Lower lobe of right lung (tissue), 2 donors: ENCODE data around the gene BMPR1A. TPM values are rescaled to one million over a fixed set of nuclear protein-coding genes. Genes with fewer than 3 reads are reported as not detected.
"Not testable (repeated sequence)": the region's sequence is repeated elsewhere in the genome, so short reads cannot be mapped to it uniquely, and the experiment has no call there.

Experiments
- ATAC-seq, 2 donors: fragments of 200-7000 bp; cut with Tn5 transposase; one replicate each; pipeline ENCODE4 v1.9.1; 2020 to 2022; ENCODE audit warnings: mild to moderate bottlenecking in 2 of 2, moderate library complexity in 2 of 2
- DNase-seq: peaks from one replicate; pipeline ENCODE4 v3.0.0-alpha.2; 2020
- H3K27ac ChIP-seq: fragments of 200-600 bp; one replicate; pipeline ENCODE4 v1.8.0; 2022
- H3K27me3 ChIP-seq: fragments of 200-600 bp; one replicate; pipeline ENCODE4 v1.8.0; 2022; ENCODE audit warnings: low read depth
- H3K36me3 ChIP-seq: fragments of 200-600 bp; one replicate; pipeline ENCODE4 v1.8.0; 2022; ENCODE audit warnings: mild to moderate bottlenecking
- H3K4me1 ChIP-seq: fragments of 200-600 bp; one replicate; pipeline ENCODE4 v1.8.0; 2022
- H3K4me3 ChIP-seq: fragments of 200-600 bp; one replicate; pipeline ENCODE4 v1.8.0; 2022; ENCODE audit warnings: mild to moderate bottlenecking
- H3K9me3 ChIP-seq: fragments of 200-600 bp; one replicate; pipeline ENCODE4 v1.8.0; 2022
- intact Hi-C: fragments of 100-400 bp; cut with DNase I; formaldehyde crosslinking; loops from one replicate; pipeline ENCODE4 v1.11.0; 2022
- total RNA-seq: library from RNA; stranded (reverse); fragmentation: NEBNext Ultra II Directional; extraction: Animal tissue kit (Norgen Biotek cat#: 25700); gene quantifications from one replicate; pipeline ENCODE4 v1.2.1, GENCODE V29; 2021
- TF ChIP-seq, protein P1 (sequence below): fragments of 200-600 bp; IDR thresholded peaks from one replicate; pipeline ENCODE4 v1.8.0; 2022; ENCODE audit warnings: antibody characterized with exemption, mild to moderate bottlenecking
- donor health status: DM: no; HTN: yes; CAD: no; lungs with severe emphysema.

The BMPR1A gene
- total RNA-seq, 1 donor from 2014 or later = 37.0 TPM

DNA sequence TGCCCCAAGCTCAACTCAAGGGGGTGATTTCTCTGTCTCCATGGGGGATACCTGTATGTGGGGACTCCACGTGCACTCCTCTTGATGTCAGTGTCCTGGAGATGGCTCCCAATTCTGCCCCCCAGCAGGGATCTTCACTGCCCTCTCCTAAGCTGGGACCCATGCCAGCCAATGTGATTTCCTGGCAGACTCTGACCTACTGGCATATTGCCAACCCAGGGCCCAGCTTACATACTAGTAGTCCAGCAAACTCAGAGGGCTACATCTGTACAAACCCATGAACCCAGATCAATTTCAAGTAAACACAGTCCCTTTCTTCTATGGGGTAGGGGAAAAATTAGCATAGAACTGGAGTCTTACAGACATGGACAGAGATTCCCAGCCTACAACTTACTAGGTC lies 26.2 kb upstream of the BMPR1A start:
- no peaks in the 10 kb centered on the region for H3K27me3 ChIP-seq
- peaks cover 23% of the 10 kb centered on the region for H3K4me1 ChIP-seq
- intact Hi-C loops = no loop called here
- H3K27ac ChIP-seq = no peak overlapping the region
- no peak for DNase-seq
- H3K36me3 ChIP-seq = no peaks in the 10 kb centered on the region
- TF ChIP-seq, protein P1, sequence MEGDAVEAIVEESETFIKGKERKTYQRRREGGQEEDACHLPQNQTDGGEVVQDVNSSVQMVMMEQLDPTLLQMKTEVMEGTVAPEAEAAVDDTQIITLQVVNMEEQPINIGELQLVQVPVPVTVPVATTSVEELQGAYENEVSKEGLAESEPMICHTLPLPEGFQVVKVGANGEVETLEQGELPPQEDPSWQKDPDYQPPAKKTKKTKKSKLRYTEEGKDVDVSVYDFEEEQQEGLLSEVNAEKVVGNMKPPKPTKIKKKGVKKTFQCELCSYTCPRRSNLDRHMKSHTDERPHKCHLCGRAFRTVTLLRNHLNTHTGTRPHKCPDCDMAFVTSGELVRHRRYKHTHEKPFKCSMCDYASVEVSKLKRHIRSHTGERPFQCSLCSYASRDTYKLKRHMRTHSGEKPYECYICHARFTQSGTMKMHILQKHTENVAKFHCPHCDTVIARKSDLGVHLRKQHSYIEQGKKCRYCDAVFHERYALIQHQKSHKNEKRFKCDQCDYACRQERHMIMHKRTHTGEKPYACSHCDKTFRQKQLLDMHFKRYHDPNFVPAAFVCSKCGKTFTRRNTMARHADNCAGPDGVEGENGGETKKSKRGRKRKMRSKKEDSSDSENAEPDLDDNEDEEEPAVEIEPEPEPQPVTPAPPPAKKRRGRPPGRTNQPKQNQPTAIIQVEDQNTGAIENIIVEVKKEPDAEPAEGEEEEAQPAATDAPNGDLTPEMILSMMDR = no peak
- no peak overlapping the region for H3K4me3 ChIP-seq
- no peaks in the 10 kb centered on the region for H3K9me3 ChIP-seq
- ATAC-seq = no peak

DNA sequence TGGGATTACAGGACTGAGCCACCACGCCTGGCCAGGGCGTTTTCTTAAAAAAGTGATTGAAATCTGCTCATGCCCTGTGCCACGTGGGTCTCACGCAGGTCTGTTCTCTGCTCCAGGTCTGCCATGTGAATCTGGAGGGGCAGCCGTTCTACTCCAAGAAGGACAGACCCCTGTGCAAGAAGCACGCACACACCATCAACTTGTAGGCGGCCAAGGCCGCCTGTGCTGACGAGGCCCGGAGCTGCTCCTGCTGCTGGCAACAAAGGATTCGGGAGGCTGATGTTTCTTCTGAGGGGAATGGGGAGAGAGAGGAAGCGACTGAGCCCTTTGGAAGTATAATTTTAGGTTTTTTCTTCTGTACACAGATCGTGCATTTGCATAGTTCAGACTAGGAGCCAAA lies 23.6 kb upstream of the BMPR1A start:
- ATAC-seq (peak; percentile 4 to 33), DNase-seq (no peak)
- intact Hi-C loops = no loop called here
- Histone ChIP-seq H3K9me3 (no peaks in the 10 kb centered on the region), H3K4me1 (peaks cover 23% of the 10 kb centered on the region), H3K27ac (peak overlapping the region; percentile 64), H3K4me3 (no peak overlapping the region), H3K27me3 (no peaks in the 10 kb centered on the region), H3K36me3 (no peaks in the 10 kb centered on the region)
- TF ChIP-seq, protein P1 = no peak

DNA sequence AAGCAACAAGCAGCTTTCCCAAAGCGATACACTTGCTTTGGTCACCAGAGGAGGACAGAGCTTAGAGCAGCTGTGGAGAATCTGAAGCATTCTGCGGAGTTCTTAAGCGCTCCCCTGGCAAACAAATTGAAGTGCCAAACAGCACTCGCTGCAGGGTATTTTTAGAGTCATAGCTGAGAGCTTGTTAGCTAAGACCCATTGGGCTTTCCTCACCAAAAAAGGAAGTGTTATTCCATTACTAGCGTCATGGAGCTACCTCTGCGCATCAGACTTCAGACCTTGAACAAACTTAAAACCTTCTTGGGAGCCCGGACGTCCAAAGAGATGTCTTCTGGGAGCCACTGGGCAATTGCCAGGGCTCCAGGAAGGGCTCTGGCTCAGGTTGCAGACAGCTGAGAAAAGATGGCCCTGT lies 23.2 kb upstream of the BMPR1A start:
- TF ChIP-seq, protein P1 = no peak
- DNase-seq (no peak), ATAC-seq (peak; percentile 93 to 96)
- H3K36me3 ChIP-seq = no peaks in the 10 kb centered on the region
- H3K4me3 ChIP-seq = no peak overlapping the region
- intact Hi-C loops = no loop called here
- peak overlapping the region; percentile 64 for H3K27ac ChIP-seq
- no peaks in the 10 kb centered on the region for H3K27me3 ChIP-seq
- H3K4me1 ChIP-seq = peaks cover 23% of the 10 kb centered on the region
- no peaks in the 10 kb centered on the region for H3K9me3 ChIP-seq

DNA sequence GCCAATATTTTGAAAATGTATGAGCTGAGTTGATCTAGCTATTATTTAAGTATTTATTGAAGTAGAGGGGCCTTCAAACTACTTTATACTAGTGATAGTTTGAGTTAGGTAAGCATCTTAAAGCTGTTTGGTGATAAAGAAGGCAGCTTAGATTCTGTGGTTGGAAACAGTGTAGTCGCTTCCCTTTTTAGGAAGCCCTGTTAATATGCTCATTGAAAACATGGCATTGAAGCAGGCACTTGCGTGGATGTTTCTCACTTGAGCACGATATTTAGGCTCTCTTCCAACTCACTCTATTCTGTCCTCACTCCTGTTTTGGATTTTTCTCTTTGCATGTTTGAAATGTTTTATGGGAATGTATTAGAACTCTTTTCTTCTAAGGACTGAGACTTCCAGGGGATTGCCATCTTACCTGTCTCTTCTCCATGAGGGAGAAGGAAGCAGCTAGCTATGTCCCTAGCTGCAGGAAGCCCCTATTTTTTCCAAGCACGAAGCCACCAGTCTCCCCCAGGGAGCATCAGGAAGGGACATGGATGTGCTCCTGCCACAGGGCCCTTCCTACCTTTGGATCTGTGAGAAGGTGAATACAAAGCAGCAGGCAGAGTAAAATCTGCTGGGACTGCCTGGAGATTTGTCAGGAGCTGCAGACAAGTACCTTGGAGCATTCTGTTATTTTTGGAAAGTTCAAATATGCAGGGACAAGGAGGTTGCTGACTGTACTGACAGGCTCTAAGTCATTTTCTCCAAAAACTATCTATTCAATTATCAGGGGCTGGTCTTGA lies 22.0 kb upstream of the BMPR1A start:
- TF ChIP-seq, protein P1 = no peak
- no peaks in the 10 kb centered on the region for H3K9me3 ChIP-seq
- H3K27ac ChIP-seq = peak overlapping the region; percentile 64
- H3K36me3 ChIP-seq = no peaks in the 10 kb centered on the region
- ATAC-seq (peak in 1 of 2 donors; percentile 50), DNase-seq (no peak)
- peaks cover 23% of the 10 kb centered on the region for H3K4me1 ChIP-seq
- H3K27me3 ChIP-seq = no peaks in the 10 kb centered on the region
- no peak overlapping the region for H3K4me3 ChIP-seq
- intact Hi-C loops = no loop called here

DNA sequence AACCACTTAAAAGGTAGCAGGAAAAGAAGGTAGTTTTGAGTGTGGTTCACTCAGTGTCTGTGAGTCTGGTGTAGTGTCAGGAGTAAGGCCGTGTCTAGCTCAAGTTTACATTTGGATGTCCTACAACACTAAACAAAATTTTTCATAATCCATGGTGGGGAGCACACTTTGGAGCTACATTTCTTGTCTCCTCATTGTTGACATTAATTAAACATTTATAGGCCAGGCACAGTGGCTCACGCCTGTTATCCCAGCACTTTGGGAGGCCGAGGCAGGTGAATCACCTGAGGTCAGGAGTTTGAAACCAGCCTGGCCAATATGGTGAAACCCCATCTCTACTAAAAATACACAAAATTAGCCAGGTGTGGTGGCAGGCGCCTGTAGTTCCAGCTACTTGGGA lies 21.1 kb upstream of the BMPR1A start:
- ATAC-seq, H3K36me3 ChIP-seq, H3K9me3 ChIP-seq, intact Hi-C loops, H3K27ac ChIP-seq, DNase-seq, H3K4me3 ChIP-seq, H3K27me3 ChIP-seq: not testable (repeated sequence)
- peaks cover 23% of the 10 kb centered on the region for H3K4me1 ChIP-seq

DNA sequence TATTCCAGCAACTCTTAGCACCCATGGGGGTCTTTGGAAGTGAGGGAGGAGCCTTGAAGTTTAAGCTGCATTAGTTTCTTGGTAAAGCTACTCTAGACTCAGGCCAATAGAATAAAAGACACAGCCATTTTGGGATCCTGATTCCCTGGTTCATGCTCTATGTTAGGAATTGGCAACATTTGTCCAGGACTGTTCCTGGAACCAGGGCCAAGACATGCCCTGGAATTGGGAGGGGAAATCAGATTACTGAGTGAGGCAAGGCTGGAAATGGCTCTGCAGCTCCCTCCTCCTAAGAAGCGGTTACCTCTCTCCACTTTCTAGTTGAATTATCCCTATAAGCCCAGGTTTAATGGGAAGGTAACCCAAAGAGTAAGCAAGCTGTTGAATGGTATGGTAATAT lies 14.2 kb upstream of the BMPR1A start:
- Histone ChIP-seq H3K27me3 (no peaks in the 10 kb centered on the region), H3K27ac (no peak overlapping the region), H3K36me3 (no peaks in the 10 kb centered on the region), H3K4me1 (peaks cover 13% of the 10 kb centered on the region), H3K9me3 (no peaks in the 10 kb centered on the region), H3K4me3 (no peak overlapping the region)
- DNase-seq (no peak), ATAC-seq (no peak)
- intact Hi-C loops = no loop called here
- TF ChIP-seq, protein P1 = no peak
